Progenitor cell of endocrine pancreas (in vitro differentiated cells): Measurements from ENCODE around the gene MVB12B. TPM values are rescaled to one million over a fixed set of nuclear protein-coding genes. Genes with fewer than 3 reads are reported as not detected.

Experiments
- DNase-seq: peaks from one replicate; pipeline ENCODE4 v3.0.0; 2021; ENCODE audit warnings: low spot score; ENCODE audit not compliant: unreplicated experiment
- H3K27ac Mint-ChIP-seq: 2 replicates; pipeline ENCODE4 v1.8.0; 2021; ENCODE audit warnings: mild to moderate bottlenecking, moderate library complexity, mixed read lengths
- H3K27me3 Mint-ChIP-seq: 2 replicates; pipeline ENCODE4 v1.8.0; 2021; ENCODE audit warnings: mixed read lengths
- H3K36me3 Mint-ChIP-seq: 2 replicates; pipeline ENCODE4 v1.8.0; 2022; ENCODE audit warnings: mixed read lengths; ENCODE audit not compliant: insufficient read depth
- H3K4me1 Mint-ChIP-seq: 2 replicates; pipeline ENCODE4 v1.8.0; 2021; ENCODE audit warnings: low read depth, mixed read lengths
- H3K4me3 Mint-ChIP-seq: 2 replicates; pipeline ENCODE4 v1.8.0; 2021; ENCODE audit warnings: low read depth, mild to moderate bottlenecking, moderate library complexity, mixed read lengths
- H3K9me3 Mint-ChIP-seq: 2 replicates; pipeline ENCODE4 v1.8.0; 2021; ENCODE audit warnings: low read depth, mixed read lengths
- total RNA-seq: library from RNA; stranded (reverse); gene quantifications from 2 replicates; pipeline ENCODE4 v1.2.1, GENCODE V29; 2021
- TF ChIP-seq, protein P1 (sequence below): fragments of 200-600 bp; sonication (generic); IDR thresholded peaks from one replicate; pipeline ENCODE4 v1.5.0; 2021; ENCODE audit warnings: antibody characterized with exemption, mild to moderate bottlenecking; ENCODE audit not compliant: unreplicated experiment

The MVB12B gene
- total RNA-seq, 1 donor from 2014 or later: 34.6 TPM

DNA sequence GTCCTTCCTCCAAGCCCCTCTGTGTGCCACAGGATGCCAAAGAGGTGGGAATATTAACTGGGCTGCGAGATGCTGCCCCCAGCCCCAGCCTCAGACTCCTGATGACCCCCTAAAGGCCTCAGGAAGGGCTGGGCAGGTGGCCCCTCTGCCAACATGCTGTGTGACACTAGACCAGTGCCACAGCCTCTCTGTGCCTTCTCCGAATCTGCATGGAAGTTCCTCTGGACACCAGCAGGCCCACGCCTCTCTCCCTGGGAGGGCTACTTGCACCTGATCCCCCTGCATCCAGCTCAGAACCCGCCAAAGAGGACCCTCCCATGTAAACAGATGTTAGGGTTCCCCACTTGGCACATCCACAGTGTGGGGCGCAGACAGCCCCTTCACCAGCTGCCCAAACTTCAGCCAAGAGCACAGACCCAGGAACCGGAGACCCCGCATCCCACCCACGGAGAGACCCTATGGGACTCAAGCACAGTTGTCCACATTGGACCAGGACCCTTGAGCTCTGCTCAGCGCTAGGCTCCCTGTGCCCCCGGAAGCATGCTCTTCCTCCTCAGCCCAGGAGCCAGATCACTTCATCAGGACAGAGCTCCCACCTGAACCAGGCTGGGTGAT is 195.5 kb downstream of the MVB12B start:
- no peaks in the 10 kb centered on the region for H3K36me3 Mint-ChIP-seq
- TF ChIP-seq, protein P1, sequence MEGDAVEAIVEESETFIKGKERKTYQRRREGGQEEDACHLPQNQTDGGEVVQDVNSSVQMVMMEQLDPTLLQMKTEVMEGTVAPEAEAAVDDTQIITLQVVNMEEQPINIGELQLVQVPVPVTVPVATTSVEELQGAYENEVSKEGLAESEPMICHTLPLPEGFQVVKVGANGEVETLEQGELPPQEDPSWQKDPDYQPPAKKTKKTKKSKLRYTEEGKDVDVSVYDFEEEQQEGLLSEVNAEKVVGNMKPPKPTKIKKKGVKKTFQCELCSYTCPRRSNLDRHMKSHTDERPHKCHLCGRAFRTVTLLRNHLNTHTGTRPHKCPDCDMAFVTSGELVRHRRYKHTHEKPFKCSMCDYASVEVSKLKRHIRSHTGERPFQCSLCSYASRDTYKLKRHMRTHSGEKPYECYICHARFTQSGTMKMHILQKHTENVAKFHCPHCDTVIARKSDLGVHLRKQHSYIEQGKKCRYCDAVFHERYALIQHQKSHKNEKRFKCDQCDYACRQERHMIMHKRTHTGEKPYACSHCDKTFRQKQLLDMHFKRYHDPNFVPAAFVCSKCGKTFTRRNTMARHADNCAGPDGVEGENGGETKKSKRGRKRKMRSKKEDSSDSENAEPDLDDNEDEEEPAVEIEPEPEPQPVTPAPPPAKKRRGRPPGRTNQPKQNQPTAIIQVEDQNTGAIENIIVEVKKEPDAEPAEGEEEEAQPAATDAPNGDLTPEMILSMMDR: no peak
- H3K4me1 Mint-ChIP-seq: peaks cover 4% of the 10 kb centered on the region
- no peak overlapping the region for H3K27ac Mint-ChIP-seq
- H3K9me3 Mint-ChIP-seq: no peaks in the 10 kb centered on the region
- no peak for DNase-seq
- H3K4me3 Mint-ChIP-seq: no peak overlapping the region
- H3K27me3 Mint-ChIP-seq: peaks cover 91% of the 10 kb centered on the region

DNA sequence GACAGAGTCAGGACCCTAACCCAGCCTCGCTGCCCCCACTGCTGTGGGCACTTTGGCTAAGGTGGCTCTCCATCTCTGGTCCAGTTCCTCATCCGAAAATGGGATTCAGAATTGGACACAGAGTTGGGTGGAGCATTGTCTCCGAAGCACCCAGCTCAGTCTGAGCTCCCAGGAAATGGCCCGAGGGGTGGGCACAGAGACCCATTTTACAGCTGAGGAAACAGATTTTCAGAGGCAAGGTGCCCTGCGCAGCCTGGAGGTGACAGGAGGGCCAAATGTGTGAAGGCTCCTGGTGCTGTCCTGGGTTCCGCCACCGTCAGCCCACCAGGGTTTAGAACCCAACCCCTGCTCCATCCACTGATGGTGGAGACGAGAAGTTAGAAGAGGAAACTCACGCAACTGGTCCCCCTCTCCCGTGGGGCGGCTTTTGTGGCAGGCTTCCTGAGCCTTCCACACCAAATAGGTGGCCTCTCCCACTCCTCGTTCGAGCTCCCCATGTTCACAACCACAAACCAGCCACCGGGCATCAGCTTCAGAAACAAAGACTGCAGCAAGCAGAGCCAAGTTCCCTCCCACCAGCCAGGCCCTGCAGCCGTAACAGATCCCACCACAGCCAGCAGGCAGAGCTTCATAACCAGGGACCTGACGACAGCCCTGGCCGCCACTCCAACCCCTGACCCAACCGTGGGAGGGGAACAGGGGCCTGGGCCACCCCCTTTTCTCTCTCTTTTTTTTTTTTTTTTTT is 196.2 kb downstream of the MVB12B start:
- TF ChIP-seq, protein P1: no peak
- Mint-ChIP-seq H3K27me3 (peaks cover 89% of the 10 kb centered on the region), H3K4me3 (no peak overlapping the region), H3K9me3 (no peaks in the 10 kb centered on the region), H3K4me1 (peaks cover 4% of the 10 kb centered on the region), H3K27ac (no peak overlapping the region), H3K36me3 (no peaks in the 10 kb centered on the region)
- DNase-seq: no peak

DNA sequence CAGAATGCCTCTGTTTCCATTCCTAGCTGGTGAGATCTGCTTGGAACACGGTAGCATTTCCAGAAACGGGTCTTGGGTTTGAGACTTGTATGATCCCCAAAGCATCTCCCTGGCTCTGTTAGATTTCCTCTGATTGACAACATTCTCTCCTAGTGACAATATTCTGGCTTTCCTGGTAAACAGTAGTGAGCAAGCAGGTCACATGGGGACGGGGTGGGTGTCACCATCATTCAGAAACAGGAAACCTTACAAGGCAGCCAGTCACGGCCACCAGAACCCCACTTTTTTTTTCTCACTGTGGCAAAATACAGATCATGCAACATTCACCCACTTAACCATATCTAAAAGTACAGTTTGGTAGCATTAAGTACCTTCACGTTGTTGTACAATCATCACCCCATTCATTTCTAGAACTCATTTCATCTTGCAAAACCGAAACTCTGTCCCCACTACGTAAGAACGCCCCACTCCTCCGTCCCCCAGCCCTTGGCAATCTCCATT is 197.0 kb downstream of the MVB12B start:
- DNase-seq: no peak
- peaks cover 4% of the 10 kb centered on the region for H3K4me1 Mint-ChIP-seq
- H3K27ac Mint-ChIP-seq: no peak overlapping the region
- H3K4me3 Mint-ChIP-seq: no peak overlapping the region
- TF ChIP-seq, protein P1: no peak
- H3K9me3 Mint-ChIP-seq: no peaks in the 10 kb centered on the region
- H3K36me3 Mint-ChIP-seq: no peaks in the 10 kb centered on the region
- peaks cover 89% of the 10 kb centered on the region for H3K27me3 Mint-ChIP-seq

DNA sequence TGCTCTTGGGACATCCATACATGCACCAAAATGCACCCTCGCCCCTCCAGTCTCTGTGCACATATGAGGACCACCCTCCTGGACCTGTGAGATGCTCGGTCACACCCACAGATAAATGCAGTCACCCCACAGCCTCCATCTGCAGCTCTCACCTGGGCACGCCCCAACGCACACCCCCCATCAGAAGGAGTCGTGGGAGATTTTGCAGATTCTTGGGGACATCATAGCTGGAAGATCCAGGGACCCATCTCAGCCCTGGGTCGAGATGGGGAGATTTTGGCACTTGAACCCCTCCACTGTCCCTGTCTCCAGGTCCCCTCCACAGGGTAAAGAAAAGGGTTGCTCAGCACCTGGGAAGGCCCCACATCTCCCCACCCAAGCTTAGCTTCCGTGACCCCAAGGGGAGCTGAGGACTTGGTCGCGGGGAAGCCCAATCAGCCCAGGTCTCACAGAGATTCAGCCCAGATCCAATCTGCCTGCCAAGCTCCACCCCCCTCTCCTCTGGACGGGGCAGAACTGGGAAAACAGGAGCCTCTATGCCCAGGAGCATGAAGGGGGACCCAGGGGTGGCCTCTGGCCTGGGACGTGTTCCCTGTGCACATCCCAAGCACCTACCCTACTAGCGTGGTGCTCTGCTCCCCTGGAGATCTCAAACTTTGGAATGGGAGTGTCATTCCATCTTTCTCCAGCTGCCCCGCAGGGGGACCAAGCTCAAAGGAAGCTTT is 197.9 kb downstream of the MVB12B start:
- Mint-ChIP-seq H3K27ac (no peak overlapping the region), H3K36me3 (no peaks in the 10 kb centered on the region), H3K4me1 (peaks cover 4% of the 10 kb centered on the region), H3K9me3 (no peaks in the 10 kb centered on the region), H3K27me3 (peaks cover 89% of the 10 kb centered on the region), H3K4me3 (no peak overlapping the region)
- TF ChIP-seq, protein P1: no peak
- no peak for DNase-seq
